HCT116 (cell line): ENCODE results near the gene MTHFD2L. TPM values are rescaled to one million over a fixed set of nuclear protein-coding genes. Genes with fewer than 3 reads are reported as not detected.

Experiments used
- ATAC-seq: fragments of 200-7000 bp; cut with Tn5 transposase; 2 replicates; pipeline ENCODE4 v1.9.1; 2020; ENCODE audit warnings: mild to moderate bottlenecking, moderate library complexity
- BruUV-seq: library from RNA; stranded (reverse); fragments of 400-500 nt; replicated peaks from 2 replicates; lab custom pipeline; 2021; lab: Mats Ljungman, UMichigan
- CTCF ChIA-PET: fragments of 300-600 bp; sonication (Branson Sonifier 250); formaldehyde crosslinking; loops from one replicate; lab custom pipeline; 2021; ENCODE audit warnings: antibody characterized with exemption; lab: Charles Lee
- POLR2A ChIA-PET: fragments of 300-600, 350-600 bp; sonication (Branson Sonifier 250); formaldehyde crosslinking; loops from one replicate; lab custom pipeline; 2021; ENCODE audit warnings: antibody characterized with exemption; lab: Charles Lee
- RAD21 ChIA-PET, 2 experiments: fragments of 300-600 bp; sonication (Branson Sonifier 250); formaldehyde crosslinking; loops; one replicate each; lab custom pipeline; 2023; ENCODE audit warnings: low total read pairs in 2 of 2; ENCODE audit not compliant: uncharacterized antibody in 2 of 2, unreplicated experiment in 2 of 2, low non-redundant PET in 1 of 2; lab: Charles Lee
- DNase-seq: peaks from one replicate; pipeline ENCODE4 v3.0.0-alpha.2; 2010; ENCODE audit warnings: low read depth, low spot score
- H2AFZ ChIP-seq: fragments of 200-600 bp; shearing (Covaris generic), sonication (generic); 2 replicates; pipeline ENCODE4 v1.6.1; 2017; ENCODE audit warnings: low read depth, mixed run types, mixed read lengths, antibody characterized with exemption, low read length; ENCODE audit not compliant: poor library complexity, severe bottlenecking
- H3K27ac ChIP-seq: 2 replicates; pipeline ENCODE4 v1.5.1; 2012; ENCODE audit warnings: low read depth, low read length
- H3K27me3 ChIP-seq: fragments of 200-600 bp; sonication (generic); 2 replicates; pipeline ENCODE4 v1.6.1; 2016; ENCODE audit warnings: mixed run types, low read length, mixed read lengths; ENCODE audit not compliant: insufficient read depth
- H3K36me3 ChIP-seq, 2 experiments: fragments of 200-500 bp in 1 of 2; fragments of 200-600 bp in 1 of 2; sonication (Bioruptor generic) in 1 of 2; sonication (generic) in 1 of 2; 2 replicates each; pipeline versions ENCODE4 v1.5.1 to v1.6.1; 2014 to 2016; ENCODE audit warnings: low read length in 2 of 2, inconsistent platforms in 1 of 2, mixed read lengths in 1 of 2, mixed run types in 1 of 2; ENCODE audit not compliant: insufficient read depth in 2 of 2, control insufficient read depth in 1 of 2
- H3K4me1 ChIP-seq, 2 experiments: fragments of 200-600 bp in 1 of 2; sonication (generic) in 1 of 2; 2 replicates each; pipeline versions ENCODE4 v1.5.1 to v1.6.1; 2012 to 2017; ENCODE audit warnings: low read length in 2 of 2, inconsistent platforms in 1 of 2, mild to moderate bottlenecking in 1 of 2, mixed read lengths in 1 of 2, mixed run types in 1 of 2, moderate library complexity in 1 of 2; ENCODE audit not compliant: insufficient read depth in 2 of 2, control insufficient read depth in 1 of 2
- H3K4me2 ChIP-seq: fragments of 200-600 bp; sonication (generic); 2 replicates; pipeline ENCODE4 v1.6.1; 2017; ENCODE audit warnings: mixed run types, low read length, mixed read lengths
- H3K4me3 ChIP-seq, 2 experiments: fragments of 200-600 bp in 1 of 2; sonication (generic) in 1 of 2; replicated peaks in 1 of 2; 2 replicates each; pipeline ENCODE4 v1.5.1; 2011 to 2016; ENCODE audit warnings: low read length in 2 of 2, control low read depth in 1 of 2, low read depth in 1 of 2, mild to moderate bottlenecking in 1 of 2, mixed read lengths in 1 of 2, mixed run types in 1 of 2
- H3K79me2 ChIP-seq: fragments of 200-600 bp; sonication (generic); 2 replicates; pipeline ENCODE4 v1.6.1; 2017; ENCODE audit warnings: mild to moderate bottlenecking, mixed run types, low read length, moderate library complexity, mixed read lengths; ENCODE audit not compliant: insufficient read depth
- H3K9ac ChIP-seq: fragments of 200-600 bp; sonication (generic); 2 replicates; pipeline ENCODE4 v1.6.1; 2016; ENCODE audit warnings: low read length, mixed read lengths
- H3K9me2 ChIP-seq: fragments of 200-600 bp; sonication (generic), shearing (Covaris generic); 2 replicates; pipeline ENCODE4 v1.6.1; 2017; ENCODE audit warnings: mixed run types, mild to moderate bottlenecking, moderate library complexity; ENCODE audit not compliant: insufficient read depth
- H3K9me3 ChIP-seq, 2 experiments: fragments of 200-500 bp in 1 of 2; fragments of 200-600 bp in 1 of 2; sonication (Bioruptor generic) in 1 of 2; sonication (generic) in 1 of 2; 2 replicates each; pipeline ENCODE4 v1.6.1; 2014 to 2017; ENCODE audit warnings: low read length in 2 of 2, mixed read lengths in 2 of 2, inconsistent platforms in 1 of 2, low read depth in 1 of 2, mild to moderate bottlenecking in 1 of 2, mixed run types in 1 of 2, moderate library complexity in 1 of 2; ENCODE audit not compliant: control insufficient read depth in 1 of 2, insufficient read depth in 1 of 2
- H4K20me1 ChIP-seq: fragments of 200-600 bp; sonication (generic), shearing (Covaris generic); 2 replicates; pipeline ENCODE4 v1.6.1; 2017; ENCODE audit warnings: mixed run types, mild to moderate bottlenecking, moderate library complexity; ENCODE audit not compliant: insufficient read depth
- ATF3 ChIP-seq: IDR thresholded peaks from 2 replicates; pipeline ENCODE4 v1.6.1; 2012
- CBX3 ChIP-seq: IDR thresholded peaks from 2 replicates; pipeline ENCODE4 v1.6.1; 2012; ENCODE audit warnings: low read depth
- CTCF ChIP-seq, 3 experiments: fragments of 200-600 bp in 1 of 3; sonication (generic) in 1 of 3; IDR thresholded peaks in 2 of 3; conservative IDR thresholded peaks in 1 of 3; 2 replicates each; pipeline ENCODE4 v1.5.1; 2012 to 2017; ENCODE audit warnings: low read depth in 2 of 3, low read length in 2 of 3, antibody characterized with exemption in 1 of 3, borderline replicate concordance in 1 of 3, control low read depth in 1 of 3, mild to moderate bottlenecking in 1 of 3, mixed read lengths in 1 of 3, mixed run types in 1 of 3, moderate library complexity in 1 of 3; ENCODE audit not compliant: insufficient read depth in 1 of 3
- EGR1 ChIP-seq: IDR thresholded peaks from 2 replicates; pipeline ENCODE4 v1.6.1; 2012; ENCODE audit warnings: low read depth
- EZH2 ChIP-seq: fragments of 200-600 bp; sonication (generic); IDR thresholded peaks from 2 replicates; pipeline ENCODE4 v1.6.1; 2017; ENCODE audit warnings: antibody characterized with exemption, mixed run types
- EZH2phosphoT487 ChIP-seq: fragments of 200-600 bp; IDR thresholded peaks from 2 replicates; pipeline ENCODE4 v1.6.1; 2018; ENCODE audit warnings: antibody characterized with exemption, borderline replicate concordance
- FOSL1 ChIP-seq: IDR thresholded peaks from 2 replicates; pipeline ENCODE4 v1.6.1; 2012; ENCODE audit warnings: low read depth
- MAX ChIP-seq: IDR thresholded peaks from 2 replicates; pipeline ENCODE4 v1.6.1; 2012
- POLR2A ChIP-seq: IDR thresholded peaks from 2 replicates; pipeline ENCODE4 v1.7.0; 2011; ENCODE audit warnings: borderline replicate concordance; ENCODE audit not compliant: insufficient read depth, insufficient read length; ENCODE audit errors: extremely low read depth
- RAD21 ChIP-seq: IDR thresholded peaks from 2 replicates; pipeline ENCODE4 v1.6.1; 2012; ENCODE audit warnings: low read depth, mild to moderate bottlenecking
- SIN3A ChIP-seq: IDR thresholded peaks from 2 replicates; pipeline ENCODE4 v1.6.1; 2012; ENCODE audit warnings: low read depth
- ZBTB33 ChIP-seq: IDR thresholded peaks from 2 replicates; pipeline ENCODE4 v1.6.1; 2011; ENCODE audit warnings: mild to moderate bottlenecking, low read length, moderate library complexity; ENCODE audit not compliant: insufficient replicate concordance; ENCODE audit errors: extremely low read depth
- ZFX ChIP-seq: fragments of 450-650 bp; IDR thresholded peaks from 2 replicates; pipeline ENCODE4 v1.6.1; 2017
- intact Hi-C: fragments of 100-400 bp; cut with micrococcal nuclease; formaldehyde crosslinking; loops from 2 replicates; pipeline ENCODE4 v1.10.0; 2022
- total RNA-seq: library from RNA; stranded (reverse); gene quantifications from one replicate; pipeline ENCODE4 v1.2.1, GENCODE V29; 2021; ENCODE audit not compliant: unreplicated experiment

The MTHFD2L gene
- total RNA-seq, 1 experiment from 2014 or later: 15.0 TPM

GRCh38 chr4:74121643-74122579 lies 36.0 kb upstream of the MTHFD2L start:
- CTCF ChIA-PET: no interaction called here
- Histone ChIP-seq H3K9ac (no peak overlapping the region), H4K20me1 (no peaks in the 10 kb centered on the region), H3K27me3 (no peaks in the 10 kb centered on the region), H3K36me3 (no peaks in the 10 kb centered on the region), H3K4me3 (no peak overlapping the region), H3K79me2 (no peaks in the 10 kb centered on the region), H3K9me3 (no peaks in the 10 kb centered on the region), H3K4me1 (peaks cover 6 to 9% of the 10 kb centered on the region in 2 experiments; a peak in 3 of 4 replicates)
- RAD21 ChIA-PET: no interaction called here
- intact Hi-C loops: loop anchor here (2.0 kb wide), 1 partner anchor 25 kb away; no protein-coding TSS in a partner anchor
- BruUV-seq: no TSS peak
- ATAC-seq (no peak), DNase-seq (no peak)
- POLR2A ChIA-PET: no interaction called here
- no peak for TF ChIP-seq EZH2phosphoT487
- TF ChIP-seq POLR2A: no peak
- TF ChIP-seq SIN3A: no peak
- TF ChIP-seq EGR1: no peak
- TF ChIP-seq MAX: no peak
- TF ChIP-seq ATF3: no peak
- no peak for TF ChIP-seq CTCF (IDR thresholded peaks at IDR 0.05 in 2 of 3, conservative IDR thresholded peaks at IDR 0.05 in 1 of 3; ENCODE audit: borderline replicate concordance in 1 of 3, insufficient read depth in 1 of 3, low read depth in 2 of 3, low read length in 2 of 3)
- no peak for TF ChIP-seq CBX3
- TF ChIP-seq RAD21: no peak
- no peak for TF ChIP-seq EZH2
- TF ChIP-seq FOSL1: no peak
- TF ChIP-seq ZBTB33: no peak
- no peak for TF ChIP-seq ZFX
- TF ChIP-seq, all 23 proteins: peak for 0
- Histone ChIP-seq H2AFZ (no peak overlapping the region), H3K9me2 (no peaks in the 10 kb centered on the region), H3K4me2 (no peak overlapping the region), H3K27ac (no peak overlapping the region)
